Measurements from ENCODE around the gene DGAT2. TPM values are rescaled to one million over a fixed set of nuclear protein-coding genes. Genes with fewer than 3 reads are reported as not detected.

The DGAT2 gene
- total RNA-seq, 2 experiments from 2014 or later, result 2.5 to 3.1 TPM

- intact Hi-C loops (cut with micrococcal nuclease), result no loop called here
- Mint-ChIP-seq H3K36me3 (peaks cover 13% of the 10 kb centered on the region), H3K4me3 (no peak overlapping the region), H3K4me1 (ENCODE audit: low read depth) (peaks cover 22% of the 10 kb centered on the region), H3K9me3 (no peaks in the 10 kb centered on the region), H3K27me3 (no peaks in the 10 kb centered on the region), H3K27ac (no peak overlapping the region)
- DNase-seq, result no peak
- CTCF ChIA-PET, result interaction anchor here (1.0 kb wide), 1 partner anchor 23 kb away, joined by 3 read pairs; no protein-coding TSS in a partner anchor
- POLR2A ChIA-PET, result interaction anchor here (0.6 kb wide), 1 partner anchor 332 kb away, joined by 3 read pairs; no protein-coding TSS in a partner anchor
These were observed 58.1 kb downstream of the DGAT2 start for GRCh38 chr11:75826461-75827230.

- H3K4me3 Mint-ChIP-seq, result no peak overlapping the region
- H3K27me3 Mint-ChIP-seq, result no peaks in the 10 kb centered on the region
- no peak overlapping the region for H3K27ac Mint-ChIP-seq
- intact Hi-C loops (cut with micrococcal nuclease), result no loop called here
- CTCF ChIA-PET, result no interaction called here
- H3K9me3 Mint-ChIP-seq, result no peaks in the 10 kb centered on the region
- POLR2A ChIA-PET, result no interaction called here
- DNase-seq, result no peak
- peaks cover 19% of the 10 kb centered on the region for H3K4me1 Mint-ChIP-seq (ENCODE audit: low read depth)
- H3K36me3 Mint-ChIP-seq, result peaks cover 10% of the 10 kb centered on the region
These were observed 59.0 kb downstream of the DGAT2 start for GRCh38 chr11:75827562-75827961.

- H3K4me1 Mint-ChIP-seq (ENCODE audit: low read depth), result peaks cover 8% of the 10 kb centered on the region
- POLR2A ChIA-PET, result no interaction called here
- no peak overlapping the region for H3K4me3 Mint-ChIP-seq
- no peaks in the 10 kb centered on the region for H3K27me3 Mint-ChIP-seq
- DNase-seq, result no peak
- H3K9me3 Mint-ChIP-seq, result no peaks in the 10 kb centered on the region
- CTCF ChIA-PET, result interaction anchor here (1.0 to 2.3 kb wide), 6 partner anchors 26 to 234 kb away, joined by 3 to 8 read pairs (median 4); no protein-coding TSS in a partner anchor
- intact Hi-C loops (cut with micrococcal nuclease), result no loop called here
- peaks cover 2% of the 10 kb centered on the region for H3K36me3 Mint-ChIP-seq
- no peak overlapping the region for H3K27ac Mint-ChIP-seq
These were observed 63.4 kb downstream of the DGAT2 start for GRCh38 chr11:75831915-75832502.

GRCh38 chr11:75834728-75835127 is 66.2 kb downstream of the DGAT2 start:
- POLR2A ChIA-PET, result no interaction called here
- H3K4me3 Mint-ChIP-seq, result no peak overlapping the region
- DNase-seq, result no peak
- CTCF ChIA-PET, result no interaction called here
- intact Hi-C loops (cut with micrococcal nuclease), result no loop called here
- no peak overlapping the region for H3K27ac Mint-ChIP-seq
- H3K9me3 Mint-ChIP-seq, result no peaks in the 10 kb centered on the region
- H3K36me3 Mint-ChIP-seq, result peaks cover 2% of the 10 kb centered on the region
- H3K4me1 Mint-ChIP-seq (ENCODE audit: low read depth), result peaks cover 3% of the 10 kb centered on the region
- no peaks in the 10 kb centered on the region for H3K27me3 Mint-ChIP-seq

- intact Hi-C loops (cut with micrococcal nuclease), result no loop called here
- H3K27ac Mint-ChIP-seq, result no peak overlapping the region
- peaks cover 3% of the 10 kb centered on the region for H3K4me1 Mint-ChIP-seq (ENCODE audit: low read depth)
- H3K9me3 Mint-ChIP-seq, result no peaks in the 10 kb centered on the region
- H3K36me3 Mint-ChIP-seq, result no peaks in the 10 kb centered on the region
- no peak for DNase-seq
- H3K27me3 Mint-ChIP-seq, result no peaks in the 10 kb centered on the region
- CTCF ChIA-PET, result interaction anchor here (1.3 kb wide), 1 partner anchor 33 kb away, joined by 4 read pairs; no protein-coding TSS in a partner anchor
- no peak overlapping the region for H3K4me3 Mint-ChIP-seq
- POLR2A ChIA-PET, result no interaction called here
These were observed 67.8 kb downstream of the DGAT2 start for GRCh38 chr11:75836417-75836816.

GRCh38 chr11:75839851-75840250 is 71.3 kb downstream of the DGAT2 start:
- DNase-seq, result no peak
- ChIA-PET CTCF (interaction anchor here (1.3 kb wide), 1 partner anchor 115 kb away, joined by 3 read pairs; no protein-coding TSS in a partner anchor), POLR2A (no interaction called here)
- intact Hi-C loops (cut with micrococcal nuclease), result no loop called here
- H3K27ac Mint-ChIP-seq, result no peak overlapping the region
- no peak overlapping the region for H3K4me3 Mint-ChIP-seq
- no peaks in the 10 kb centered on the region for H3K9me3 Mint-ChIP-seq
- no peaks in the 10 kb centered on the region for H3K27me3 Mint-ChIP-seq
- H3K36me3 Mint-ChIP-seq, result no peaks in the 10 kb centered on the region
- H3K4me1 Mint-ChIP-seq (ENCODE audit: low read depth), result peaks cover 6% of the 10 kb centered on the region

- H3K36me3 Mint-ChIP-seq, result no peaks in the 10 kb centered on the region
- ChIA-PET CTCF (interaction anchor here (1.0 kb wide), 1 partner anchor 312 kb away, joined by 4 read pairs; no protein-coding TSS in a partner anchor), POLR2A (no interaction called here)
- no peak for DNase-seq
- peaks cover 6% of the 10 kb centered on the region for H3K4me1 Mint-ChIP-seq (ENCODE audit: low read depth)
- peaks cover 3% of the 10 kb centered on the region for H3K9me3 Mint-ChIP-seq
- no peaks in the 10 kb centered on the region for H3K27me3 Mint-ChIP-seq
- no peak overlapping the region for H3K4me3 Mint-ChIP-seq
- H3K27ac Mint-ChIP-seq, result no peak overlapping the region
- intact Hi-C loops (cut with micrococcal nuclease), result no loop called here
These were observed 71.9 kb downstream of the DGAT2 start for GRCh38 chr11:75840522-75840921.

GRCh38 chr11:75841739-75842138 is 73.2 kb downstream of the DGAT2 start:
- H3K9me3 Mint-ChIP-seq, result peaks cover 3% of the 10 kb centered on the region
- peaks cover 3% of the 10 kb centered on the region for H3K4me1 Mint-ChIP-seq (ENCODE audit: low read depth)
- no peak overlapping the region for H3K27ac Mint-ChIP-seq
- CTCF ChIA-PET, result no interaction called here
- H3K27me3 Mint-ChIP-seq, result no peaks in the 10 kb centered on the region
- no peak overlapping the region for H3K4me3 Mint-ChIP-seq
- intact Hi-C loops (cut with micrococcal nuclease), result no loop called here
- no peaks in the 10 kb centered on the region for H3K36me3 Mint-ChIP-seq
- POLR2A ChIA-PET, result no interaction called here
- no peak for DNase-seq

GRCh38 chr11:75845324-75845723 is 76.7 kb downstream of the DGAT2 start:
- Mint-ChIP-seq H3K9me3 (peaks cover 3% of the 10 kb centered on the region), H3K27ac (no peak overlapping the region), H3K4me3 (no peak overlapping the region), H3K27me3 (no peaks in the 10 kb centered on the region), H3K36me3 (no peaks in the 10 kb centered on the region), H3K4me1 (ENCODE audit: low read depth) (peaks cover 7% of the 10 kb centered on the region)
- ChIA-PET CTCF (interaction anchor here (0.7 kb wide), 1 partner anchor 22 kb away, joined by 3 read pairs; no protein-coding TSS in a partner anchor), POLR2A (no interaction called here)
- no peak for DNase-seq
- intact Hi-C loops (cut with micrococcal nuclease), result no loop called here

- DNase-seq, result no peak
- ChIA-PET CTCF (no interaction called here), POLR2A (no interaction called here)
- Mint-ChIP-seq H3K36me3 (peaks cover 8% of the 10 kb centered on the region), H3K27ac (no peak overlapping the region), H3K4me3 (no peak overlapping the region), H3K4me1 (ENCODE audit: low read depth) (peaks cover 13% of the 10 kb centered on the region), H3K9me3 (peaks cover 3% of the 10 kb centered on the region), H3K27me3 (no peaks in the 10 kb centered on the region)
- intact Hi-C loops (cut with micrococcal nuclease), result no loop called here
These were observed 81.3 kb downstream of the DGAT2 start for GRCh38 chr11:75849894-75850293.

- no peak for DNase-seq
- intact Hi-C loops (cut with micrococcal nuclease), result no loop called here
- Mint-ChIP-seq H3K9me3 (no peaks in the 10 kb centered on the region), H3K4me3 (no peak overlapping the region), H3K27ac (no peak overlapping the region), H3K36me3 (peaks cover 14% of the 10 kb centered on the region), H3K27me3 (no peaks in the 10 kb centered on the region), H3K4me1 (ENCODE audit: low read depth) (peaks cover 13% of the 10 kb centered on the region)
- CTCF ChIA-PET, result interaction anchor here (1.3 kb wide), 1 partner anchor 18 kb away, joined by 5 read pairs; no protein-coding TSS in a partner anchor
- POLR2A ChIA-PET, result no interaction called here
These were observed 82.2 kb downstream of the DGAT2 start for GRCh38 chr11:75850787-75851186.
